ENCODE measurements around the gene DPP4.

The DPP4 gene

DNA sequence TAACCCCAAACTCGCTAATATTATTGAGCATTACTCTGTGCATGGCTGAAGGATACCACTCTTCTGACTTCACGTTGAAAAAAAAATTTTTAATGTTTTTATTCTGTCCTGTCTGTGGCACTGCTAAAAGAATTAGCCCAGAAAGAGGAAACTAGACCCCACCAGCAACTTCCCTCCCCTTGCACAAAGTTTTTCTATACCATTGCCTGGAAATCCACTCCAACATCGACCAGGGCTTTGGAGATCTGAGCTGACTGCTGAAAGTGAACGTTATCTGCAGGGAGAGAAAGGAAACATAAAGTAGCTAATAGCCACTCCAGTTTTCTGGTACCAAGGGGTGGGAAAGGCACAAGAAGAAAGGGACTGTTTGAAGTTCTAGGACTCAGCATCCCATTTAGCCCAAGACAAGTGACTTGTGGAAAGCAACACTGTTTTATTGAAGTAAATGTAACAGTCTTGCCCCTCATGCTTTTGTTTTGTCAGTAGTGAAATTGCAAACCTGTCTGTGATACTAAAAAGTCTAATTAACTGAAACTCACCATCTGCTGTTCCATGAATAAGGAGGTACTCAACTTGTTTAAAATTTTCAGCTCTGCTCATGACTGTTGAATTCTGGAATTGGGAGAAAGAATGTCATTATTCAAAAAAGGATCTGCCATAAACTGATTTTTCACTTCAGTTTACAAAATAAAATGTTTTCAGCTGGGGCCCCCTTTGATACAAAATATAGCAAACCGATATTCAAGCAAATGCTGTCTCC lies 79.1 kb downstream of the DPP4 start:
- H3K4me3 ChIP-seq (ENCODE audit: severe bottlenecking), result no peak overlapping the region
- no peak for DNase-seq (ENCODE audit: low spot score)
- no peaks in the 10 kb centered on the region for H3K27me3 ChIP-seq (ENCODE audit: insufficient read depth, poor library complexity, severe bottlenecking)
- H3K27ac ChIP-seq (ENCODE audit: poor library complexity, severe bottlenecking), result no peak overlapping the region
- no peak for ATAC-seq (ENCODE audit: low read depth)
- H3K36me3 ChIP-seq (ENCODE audit: low read depth), result no peaks in the 10 kb centered on the region
- no peaks in the 10 kb centered on the region for H3K9me3 ChIP-seq (ENCODE audit: severe bottlenecking)
- TF ChIP-seq, protein P1, sequence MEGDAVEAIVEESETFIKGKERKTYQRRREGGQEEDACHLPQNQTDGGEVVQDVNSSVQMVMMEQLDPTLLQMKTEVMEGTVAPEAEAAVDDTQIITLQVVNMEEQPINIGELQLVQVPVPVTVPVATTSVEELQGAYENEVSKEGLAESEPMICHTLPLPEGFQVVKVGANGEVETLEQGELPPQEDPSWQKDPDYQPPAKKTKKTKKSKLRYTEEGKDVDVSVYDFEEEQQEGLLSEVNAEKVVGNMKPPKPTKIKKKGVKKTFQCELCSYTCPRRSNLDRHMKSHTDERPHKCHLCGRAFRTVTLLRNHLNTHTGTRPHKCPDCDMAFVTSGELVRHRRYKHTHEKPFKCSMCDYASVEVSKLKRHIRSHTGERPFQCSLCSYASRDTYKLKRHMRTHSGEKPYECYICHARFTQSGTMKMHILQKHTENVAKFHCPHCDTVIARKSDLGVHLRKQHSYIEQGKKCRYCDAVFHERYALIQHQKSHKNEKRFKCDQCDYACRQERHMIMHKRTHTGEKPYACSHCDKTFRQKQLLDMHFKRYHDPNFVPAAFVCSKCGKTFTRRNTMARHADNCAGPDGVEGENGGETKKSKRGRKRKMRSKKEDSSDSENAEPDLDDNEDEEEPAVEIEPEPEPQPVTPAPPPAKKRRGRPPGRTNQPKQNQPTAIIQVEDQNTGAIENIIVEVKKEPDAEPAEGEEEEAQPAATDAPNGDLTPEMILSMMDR (IDR thresholded peaks at IDR 0.05; ENCODE audit: poor library complexity, severe bottlenecking), result no peak
- peaks cover 12% of the 10 kb centered on the region for H3K4me1 ChIP-seq (ENCODE audit: insufficient read depth, poor library complexity, severe bottlenecking)

DNA sequence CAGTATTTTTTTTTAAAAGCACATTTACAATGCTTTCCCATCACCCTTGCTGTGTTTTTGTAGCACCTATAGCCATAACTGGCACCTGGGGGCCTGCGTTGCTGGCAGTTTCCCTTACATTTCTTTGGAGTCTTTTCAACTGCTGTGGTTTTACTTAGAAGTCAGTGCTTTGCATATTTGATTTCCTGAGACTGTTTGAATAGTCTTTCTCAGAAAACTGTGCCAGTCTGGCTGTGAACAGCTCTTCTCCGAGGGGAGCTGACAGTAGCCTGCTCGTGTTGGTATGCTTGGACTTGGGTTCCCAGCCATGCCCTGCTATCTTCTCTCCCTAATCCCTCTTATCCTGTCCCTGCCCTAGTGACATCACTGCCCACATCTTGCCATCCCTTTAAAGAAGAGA lies 81.5 kb downstream of the DPP4 start:
- H3K36me3 ChIP-seq (ENCODE audit: low read depth), result no peaks in the 10 kb centered on the region
- ATAC-seq (ENCODE audit: low read depth) (no peak), DNase-seq (ENCODE audit: low spot score) (no peak)
- no peak overlapping the region for H3K4me3 ChIP-seq (ENCODE audit: severe bottlenecking)
- no peaks in the 10 kb centered on the region for H3K9me3 ChIP-seq (ENCODE audit: severe bottlenecking)
- H3K27ac ChIP-seq (ENCODE audit: poor library complexity, severe bottlenecking), result no peak overlapping the region
- H3K27me3 ChIP-seq (ENCODE audit: insufficient read depth, poor library complexity, severe bottlenecking), result no peaks in the 10 kb centered on the region
- TF ChIP-seq, protein P1 (IDR thresholded peaks at IDR 0.05; ENCODE audit: poor library complexity, severe bottlenecking), result no peak
- peaks cover 15% of the 10 kb centered on the region for H3K4me1 ChIP-seq (ENCODE audit: insufficient read depth, poor library complexity, severe bottlenecking)

DNA sequence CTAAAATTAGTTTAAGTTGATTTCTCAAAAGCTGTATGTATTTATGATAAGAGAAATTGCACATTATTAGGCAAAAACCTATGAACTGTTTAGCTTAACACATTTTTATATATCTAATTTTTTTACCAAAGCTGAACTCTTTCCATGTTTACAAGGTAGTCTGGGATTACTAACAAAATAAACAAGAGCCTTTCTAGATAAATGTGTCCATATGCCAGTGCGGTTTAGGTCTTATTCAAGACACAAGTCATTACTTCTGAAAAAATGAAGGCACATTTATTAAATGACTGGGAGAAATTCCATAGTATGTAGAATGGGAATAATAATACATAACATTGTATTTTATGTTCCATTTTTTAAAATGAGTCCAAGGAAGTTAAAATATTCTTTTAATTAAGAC lies 82.0 kb downstream of the DPP4 start:
- TF ChIP-seq, protein P1 (IDR thresholded peaks at IDR 0.05; ENCODE audit: poor library complexity, severe bottlenecking), result no peak
- Histone ChIP-seq H3K9me3 (ENCODE audit: severe bottlenecking) (no peaks in the 10 kb centered on the region), H3K4me1 (ENCODE audit: insufficient read depth, poor library complexity, severe bottlenecking) (peaks cover 15% of the 10 kb centered on the region), H3K36me3 (ENCODE audit: low read depth) (no peaks in the 10 kb centered on the region), H3K27ac (ENCODE audit: poor library complexity, severe bottlenecking) (no peak overlapping the region), H3K27me3 (ENCODE audit: insufficient read depth, poor library complexity, severe bottlenecking) (no peaks in the 10 kb centered on the region), H3K4me3 (ENCODE audit: severe bottlenecking) (no peak overlapping the region)
- ATAC-seq (ENCODE audit: low read depth) (no peak), DNase-seq (ENCODE audit: low spot score) (no peak)

DNA sequence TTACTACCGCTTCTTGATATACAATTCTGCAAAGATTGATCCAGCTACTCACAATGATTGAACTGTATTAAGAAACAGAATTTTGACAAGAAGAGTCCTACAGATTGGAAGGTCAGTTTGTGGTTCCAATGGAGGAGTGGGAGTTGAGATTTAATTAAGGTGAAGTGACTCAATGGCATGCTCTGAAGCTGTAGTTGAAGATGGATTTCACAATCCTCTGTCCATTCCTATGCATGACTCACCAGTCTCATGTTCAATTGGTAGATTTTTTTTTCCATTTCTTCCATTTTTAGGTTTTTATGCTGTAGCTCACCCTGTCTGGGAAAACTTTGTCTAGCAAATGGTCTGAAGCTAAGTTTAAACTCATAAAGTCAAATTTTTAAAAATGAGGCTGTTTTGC lies 83.3 kb downstream of the DPP4 start:
- Histone ChIP-seq H3K4me1 (ENCODE audit: insufficient read depth, poor library complexity, severe bottlenecking) (peaks cover 15% of the 10 kb centered on the region), H3K27ac (ENCODE audit: poor library complexity, severe bottlenecking) (peak overlapping the region; percentile 17), H3K9me3 (ENCODE audit: severe bottlenecking) (no peaks in the 10 kb centered on the region), H3K27me3 (ENCODE audit: insufficient read depth, poor library complexity, severe bottlenecking) (no peaks in the 10 kb centered on the region), H3K36me3 (ENCODE audit: low read depth) (no peaks in the 10 kb centered on the region), H3K4me3 (ENCODE audit: severe bottlenecking) (no peak overlapping the region)
- DNase-seq (ENCODE audit: low spot score) (no peak), ATAC-seq (ENCODE audit: low read depth) (peak; percentile 89)
- TF ChIP-seq, protein P1 (IDR thresholded peaks at IDR 0.05; ENCODE audit: poor library complexity, severe bottlenecking), result no peak

DNA sequence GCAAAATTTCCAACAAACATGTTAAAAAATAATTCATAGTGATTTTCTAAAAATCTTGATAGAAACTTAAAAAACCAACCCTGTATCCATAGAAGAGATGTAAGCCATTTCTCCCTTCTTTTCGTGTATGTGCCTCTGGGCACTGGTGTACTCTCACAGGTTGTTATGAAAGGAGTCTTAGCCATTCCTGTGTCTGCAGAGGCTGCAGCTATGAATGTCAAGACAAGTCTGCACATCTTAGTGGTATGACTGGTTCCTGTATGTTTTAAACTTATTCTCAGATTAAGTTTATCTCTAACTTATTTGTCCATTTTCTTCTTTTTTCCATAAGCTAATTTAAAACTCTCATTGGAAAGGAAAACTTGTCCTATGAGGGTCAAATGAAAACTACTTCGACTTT lies 84.0 kb downstream of the DPP4 start:
- Histone ChIP-seq H3K27ac (ENCODE audit: poor library complexity, severe bottlenecking) (peak overlapping the region; percentile 17), H3K4me1 (ENCODE audit: insufficient read depth, poor library complexity, severe bottlenecking) (peaks cover 15% of the 10 kb centered on the region), H3K36me3 (ENCODE audit: low read depth) (no peaks in the 10 kb centered on the region), H3K4me3 (ENCODE audit: severe bottlenecking) (no peak overlapping the region), H3K27me3 (ENCODE audit: insufficient read depth, poor library complexity, severe bottlenecking) (no peaks in the 10 kb centered on the region), H3K9me3 (ENCODE audit: severe bottlenecking) (no peaks in the 10 kb centered on the region)
- DNase-seq (ENCODE audit: low spot score), result no peak
- peak; percentile 47; the same call in 1 of the 3 replicates for ATAC-seq (ENCODE audit: low read depth)
- TF ChIP-seq, protein P1 (IDR thresholded peaks at IDR 0.05; ENCODE audit: poor library complexity, severe bottlenecking), result no peak

Measured in RWPE2 (cell line).